H1 (cell line): ENCODE measurements around the gene MBD5. TPM values are rescaled to one million over a fixed set of nuclear protein-coding genes. Genes with fewer than 3 reads are reported as not detected.

ENCODE experiments used
- ATF2 ChIP-seq: IDR thresholded peaks from 2 replicates; pipeline ENCODE4 v1.6.1; 2012; ENCODE audit warnings: low read length, inconsistent platforms
- CEBPB ChIP-seq: IDR thresholded peaks from 2 replicates; pipeline ENCODE4 v1.6.1; 2012; ENCODE audit warnings: low read depth, low read length
- EGR1 ChIP-seq: IDR thresholded peaks from 2 replicates; pipeline ENCODE4 v1.6.1; 2011; ENCODE audit warnings: low read depth, low read length, borderline replicate concordance
- MAX ChIP-seq: IDR thresholded peaks from 2 replicates; pipeline ENCODE4 v1.6.1; 2012; ENCODE audit warnings: inconsistent platforms
- POLR2A ChIP-seq, 2 experiments: IDR thresholded peaks; 1 replicate in 1 of 2; 2 replicates in 1 of 2; pipeline ENCODE4 v1.6.1; 2011; ENCODE audit warnings: low read depth in 2 of 2, low read length in 2 of 2, mild to moderate bottlenecking in 2 of 2; ENCODE audit errors: control extremely low read depth in 1 of 2
- RAD21 ChIP-seq, 2 experiments: IDR thresholded peaks in 1 of 2; conservative IDR thresholded peaks in 1 of 2; 2 replicates each; pipeline ENCODE4 v1.6.1; 2011; ENCODE audit warnings: low read depth in 2 of 2, low read length in 2 of 2, improper control_type of control experiment in 1 of 2, inconsistent platforms in 1 of 2, mild to moderate bottlenecking in 1 of 2, moderate library complexity in 1 of 2
- RFX5 ChIP-seq: IDR thresholded peaks from 2 replicates; pipeline ENCODE4 v1.6.1; 2011; ENCODE audit warnings: low read depth, low read length, improper control_type of control experiment, borderline replicate concordance
- SIRT6 ChIP-seq: IDR thresholded peaks from one replicate; pipeline ENCODE4 v1.7.1; 2012; ENCODE audit warnings: low read length, inconsistent platforms
- SUZ12 ChIP-seq: fragments of 200-600 bp; sonication (generic); IDR thresholded peaks from 2 replicates; pipeline ENCODE4 v1.6.1; 2012; ENCODE audit warnings: mild to moderate bottlenecking, inconsistent platforms, low read length, moderate library complexity, mixed read lengths
- polyA plus RNA-seq, 7 experiments: library from polyadenylated mRNA; depleted of rRNA in 3 of 7; stranded (reverse) in 5 of 7; unstranded in 2 of 7; fragments of >200 nt in 5 of 7; fragments of 200-250 nt in 2 of 7; gene quantifications; 1 replicate in 5 of 7; 2 replicates in 1 of 7; 4 replicates in 1 of 7; pipeline versions ENCODE4 v1.2.1 to v1.2.3, GENCODE V29; 2011 to 2013; ENCODE audit warnings: missing spikeins in 2 of 7, mixed read lengths in 2 of 7
- total RNA-seq: library from RNA; stranded (reverse); fragmentation: NEBNext Ultra II Directional; extraction: Animal tissue kit (Norgen Biotek cat#: 25700); gene quantifications from 2 replicates; pipeline ENCODE4 v1.2.1, GENCODE V29; 2021

The MBD5 gene
- total and polyA plus RNA-seq, 2 of the 8 experiments (the other 6 are each of a cell fraction or from before 2014, with no cell fraction given): 9.7 to 29.4 TPM

- no peak for TF ChIP-seq ATF2
- no peak for TF ChIP-seq RFX5
- no peak for TF ChIP-seq SUZ12
- TF ChIP-seq CEBPB: no peak
- no peak for TF ChIP-seq RAD21 (IDR thresholded peaks at IDR 0.05 in 1 of 2, conservative IDR thresholded peaks at IDR 0.05 in 1 of 2; ENCODE audit: low read depth in 2 of 2, low read length in 2 of 2)
- no peak for TF ChIP-seq EGR1
- no peak for TF ChIP-seq MAX
- no peak for TF ChIP-seq SIRT6
- no peak for TF ChIP-seq POLR2A (IDR thresholded peaks at IDR 0.05; ENCODE audit: control extremely low read depth in 1 of 2, low read depth in 2 of 2, low read length in 2 of 2)
Measured at GRCh38 chr2:148207111-148207510, 186.2 kb downstream of the MBD5 start (continued).
